ENCODE results near the gene HSD17B13. TPM values are rescaled to one million over a fixed set of nuclear protein-coding genes. Genes with fewer than 3 reads are reported as not detected.
"Not testable (repeated sequence)": the region's sequence is repeated elsewhere in the genome, so short reads cannot be mapped to it uniquely, and the experiment has no call there.

HSD17B13 gene
- total RNA-seq, 1 experiment from 2014 or later: not detected

- TF ChIP-seq ZNF281 (CRISPR knock-in tag; IDR thresholded peaks at IDR 0.05) (no peak), SOX15 (CRISPR knock-in tag; IDR thresholded peaks at IDR 0.05) (no peak)
Observed at GRCh38 chr4:87342872-87343271, 20.2 kb upstream of the HSD17B13 start (continued).

- H3K27me3 Mint-ChIP-seq (ENCODE audit: low read depth); ATAC-seq; DNase-seq (ENCODE audit: low spot score); H3K4me3 Mint-ChIP-seq; H3K4me1 Mint-ChIP-seq; H3K27ac Mint-ChIP-seq; CTCF ChIA-PET: not testable (repeated sequence)
- POLR2A ChIA-PET: interaction anchor here (0.7 kb wide), 1 partner anchor 1439 kb away, joined by 4 read pairs; no protein-coding TSS in a partner anchor
- Mint-ChIP-seq H3K9me3 (peaks cover 20% of the 10 kb centered on the region), H3K36me3 (peaks cover 29% of the 10 kb centered on the region)
Observed at GRCh38 chr4:87341954-87342635, 19.4 kb upstream of the HSD17B13 start.

- peaks cover 5% of the 10 kb centered on the region for H3K9me3 Mint-ChIP-seq
- POLR2A ChIA-PET: no interaction called here
- H3K4me3 Mint-ChIP-seq: no peak overlapping the region
- ATAC-seq: no peak
- TF ChIP-seq AFF4 (CRISPR knock-in tag; IDR thresholded peaks at IDR 0.05; ENCODE audit: borderline replicate concordance) (no peak), ZNF671 (CRISPR knock-in tag; IDR thresholded peaks at IDR 0.05) (no peak), IRF1 (CRISPR knock-in tag; IDR thresholded peaks at IDR 0.05) (no peak), ZNF423 (CRISPR knock-in tag; IDR thresholded peaks at IDR 0.05) (no peak), ESRRA (CRISPR knock-in tag; IDR thresholded peaks at IDR 0.05; ENCODE audit: borderline replicate concordance) (no peak), STAT6 (CRISPR knock-in tag; conservative IDR thresholded peaks at IDR 0.05; ENCODE audit: low read depth) (no peak), FOXK1 (CRISPR knock-in tag; IDR thresholded peaks at IDR 0.05) (no peak)
- CTCF ChIA-PET: interaction anchor here (2.1 kb wide), 1 partner anchor 499 kb away, joined by 5 read pairs; no protein-coding TSS in a partner anchor
- no peaks in the 10 kb centered on the region for H3K27me3 Mint-ChIP-seq (ENCODE audit: low read depth)
- no peak for DNase-seq (ENCODE audit: low spot score)
- peaks cover 9% of the 10 kb centered on the region for H3K4me1 Mint-ChIP-seq
- no peak overlapping the region for H3K27ac Mint-ChIP-seq
- H3K36me3 Mint-ChIP-seq: peaks cover 18% of the 10 kb centered on the region
Observed at GRCh38 chr4:87339440-87339839, 16.8 kb upstream of the HSD17B13 start.

- Mint-ChIP-seq H3K4me3 (no peak overlapping the region), H3K9me3 (peaks cover 20% of the 10 kb centered on the region), H3K27me3 (ENCODE audit: low read depth) (no peaks in the 10 kb centered on the region), H3K36me3 (peaks cover 32% of the 10 kb centered on the region), H3K4me1 (peaks cover 9% of the 10 kb centered on the region), H3K27ac (no peak overlapping the region)
- ChIA-PET POLR2A (no interaction called here), CTCF (no interaction called here)
- ATAC-seq (no peak), DNase-seq (ENCODE audit: low spot score) (no peak)
- no peak for TF ChIP-seq ZNF232 (CRISPR knock-in tag; IDR thresholded peaks at IDR 0.05)
- no peak for TF ChIP-seq NR2C2 (CRISPR knock-in tag; IDR thresholded peaks at IDR 0.05)
- no peak for TF ChIP-seq ZNF425 (CRISPR knock-in tag; conservative IDR thresholded peaks at IDR 0.05)
- TF ChIP-seq GABPB1 (CRISPR knock-in tag; IDR thresholded peaks at IDR 0.05): no peak
- TF ChIP-seq ZBTB43 (CRISPR knock-in tag; IDR thresholded peaks at IDR 0.05): no peak
- no peak for TF ChIP-seq ZBTB21 (CRISPR knock-in tag; IDR thresholded peaks at IDR 0.05; ENCODE audit: borderline replicate concordance)
Observed at GRCh38 chr4:87337361-87337760, 14.7 kb upstream of the HSD17B13 start.

All from WTC11 (cell line).